ENCODE data around the gene PM20D2. TPM values are rescaled to one million over a fixed set of nuclear protein-coding genes. Genes with fewer than 3 reads are reported as not detected.

The PM20D2 gene
- total RNA-seq, 1 experiment from 2014 or later: 30.6 TPM

- no peak for DNase-seq (ENCODE audit: low spot score)
Observed at GRCh38 chr6:89200706-89201215, 54.9 kb downstream of the PM20D2 start.

GRCh38 chr6:89204096-89204495, 58.2 kb downstream of the PM20D2 start:
- no peak for DNase-seq (ENCODE audit: low spot score)

GRCh38 chr6:89205819-89206218, 60.0 kb downstream of the PM20D2 start:
- no peak for DNase-seq (ENCODE audit: low spot score)

- DNase-seq (ENCODE audit: low spot score): no peak
Observed at GRCh38 chr6:89208551-89208950, 62.7 kb downstream of the PM20D2 start.

- peak; percentile 18 for DNase-seq (ENCODE audit: low spot score)
Observed at GRCh38 chr6:89209457-89209856, 63.6 kb downstream of the PM20D2 start.

GRCh38 chr6:89212472-89212871, 66.6 kb downstream of the PM20D2 start:
- no peak for DNase-seq (ENCODE audit: low spot score)

- no peak for DNase-seq (ENCODE audit: low spot score)
Observed at GRCh38 chr6:89214197-89214596, 68.3 kb downstream of the PM20D2 start.

Other genes starting within 250 kb of the PM20D2 start
- 27.8 and 33.7 TPM in 2 replicates for gene RNGTT, start 182.4 kb upstream of the PM20D2 start, total RNA-seq (2014; rRNA removed; shearing (Covaris generic))
- gene PNRC1, start 65.3 kb upstream of the PM20D2 start, total RNA-seq (2014; rRNA removed; shearing (Covaris generic)): 10.9 and 15.3 TPM in 2 replicates
- gene SRSF12, start 28.0 kb upstream of the PM20D2 start, total RNA-seq (2014; rRNA removed; shearing (Covaris generic)): 0.10 and 0.34 TPM in 2 replicates
- 0.02 TPM in 1 of 2 replicates, not detected in the other for gene GABRR1, start 71.3 kb downstream of the PM20D2 start, total RNA-seq (2014; rRNA removed; shearing (Covaris generic))
- not detected in 2 replicates for gene GABRR2, start 169.2 kb downstream of the PM20D2 start, total RNA-seq (2014; rRNA removed; shearing (Covaris generic))
- gene UBE2J1, start 206.7 kb downstream of the PM20D2 start, total RNA-seq (2014; rRNA removed; shearing (Covaris generic)): 36.5 and 39.4 TPM in 2 replicates